ENCODE data around the gene ENTPD8.

Gene ENTPD8, protein sequence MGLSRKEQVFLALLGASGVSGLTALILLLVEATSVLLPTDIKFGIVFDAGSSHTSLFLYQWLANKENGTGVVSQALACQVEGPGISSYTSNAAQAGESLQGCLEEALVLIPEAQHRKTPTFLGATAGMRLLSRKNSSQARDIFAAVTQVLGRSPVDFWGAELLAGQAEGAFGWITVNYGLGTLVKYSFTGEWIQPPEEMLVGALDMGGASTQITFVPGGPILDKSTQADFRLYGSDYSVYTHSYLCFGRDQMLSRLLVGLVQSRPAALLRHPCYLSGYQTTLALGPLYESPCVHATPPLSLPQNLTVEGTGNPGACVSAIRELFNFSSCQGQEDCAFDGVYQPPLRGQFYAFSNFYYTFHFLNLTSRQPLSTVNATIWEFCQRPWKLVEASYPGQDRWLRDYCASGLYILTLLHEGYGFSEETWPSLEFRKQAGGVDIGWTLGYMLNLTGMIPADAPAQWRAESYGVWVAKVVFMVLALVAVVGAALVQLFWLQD

DNA sequence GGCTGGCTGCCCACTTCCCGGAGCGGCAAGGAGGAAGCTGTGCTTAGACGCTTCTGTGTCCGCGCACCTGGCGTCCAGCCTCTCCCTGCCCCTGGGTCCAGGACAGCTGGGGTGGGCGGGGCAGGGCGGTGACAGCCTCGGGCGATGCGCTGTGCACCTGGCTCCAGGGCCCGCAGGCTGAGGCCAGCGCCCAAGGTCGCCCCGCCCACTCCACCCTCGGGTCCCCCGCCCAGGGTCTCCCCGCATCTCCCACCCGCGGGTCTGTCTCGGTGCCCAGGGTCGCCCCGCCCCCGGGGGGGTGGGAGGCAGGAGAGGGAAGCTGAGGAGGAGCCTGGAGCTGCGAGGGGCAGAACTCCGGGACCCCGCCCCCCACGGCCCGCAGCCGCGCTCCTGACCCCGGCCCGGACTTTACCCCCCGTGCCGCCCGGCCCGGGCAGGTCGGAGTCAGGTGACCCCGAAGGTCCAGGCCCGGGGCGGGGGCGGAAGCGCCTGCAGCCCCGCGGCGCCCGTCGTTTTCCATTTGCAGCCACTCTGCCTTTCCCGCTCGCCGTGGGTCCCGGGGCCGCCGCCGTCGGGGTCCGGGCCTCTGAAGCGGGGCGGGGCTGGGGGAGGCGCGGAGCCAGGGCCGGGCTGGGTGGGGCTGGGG lies at the start of gene ENTPD8:
ENTPD8 (minus strand) TSS at position 69 of the 646 bp plus-strand sequence. CDS start 3,072 bp downstream, outside the sequence.
- no peak for FAIRE-seq

DNA sequence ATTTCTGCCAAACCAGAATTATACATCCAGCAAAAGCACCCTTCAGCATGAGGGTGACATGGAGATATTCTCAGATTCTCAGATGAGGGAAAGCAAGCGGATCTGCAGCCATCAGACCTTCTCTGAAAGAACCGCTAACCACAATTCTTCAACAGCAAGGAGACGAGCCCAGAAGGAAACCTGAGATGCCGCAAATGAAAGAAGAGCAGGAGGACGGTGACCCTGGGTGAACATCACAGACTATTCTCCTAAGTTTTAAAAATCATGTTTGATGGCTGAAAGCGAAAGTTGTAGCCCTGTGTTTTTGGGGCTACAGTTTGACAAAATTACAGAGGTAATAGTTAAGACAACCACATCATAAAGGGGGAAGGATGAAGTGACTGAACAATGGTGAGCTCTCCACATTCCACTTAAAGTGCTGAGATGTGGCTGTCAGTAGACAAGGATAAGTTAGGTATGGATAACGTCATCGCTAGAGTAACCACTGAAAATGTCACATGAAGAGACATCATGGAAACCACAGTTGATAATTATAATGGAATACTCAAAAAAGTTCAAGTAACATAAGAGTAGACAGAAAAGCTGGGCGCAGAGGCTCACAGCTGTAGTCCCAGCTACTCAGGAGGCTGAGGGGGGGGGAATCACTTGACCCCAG lies 49.5 kb upstream of the ENTPD8 start:
- no peak for FAIRE-seq
- TF ChIP-seq, protein P1, sequence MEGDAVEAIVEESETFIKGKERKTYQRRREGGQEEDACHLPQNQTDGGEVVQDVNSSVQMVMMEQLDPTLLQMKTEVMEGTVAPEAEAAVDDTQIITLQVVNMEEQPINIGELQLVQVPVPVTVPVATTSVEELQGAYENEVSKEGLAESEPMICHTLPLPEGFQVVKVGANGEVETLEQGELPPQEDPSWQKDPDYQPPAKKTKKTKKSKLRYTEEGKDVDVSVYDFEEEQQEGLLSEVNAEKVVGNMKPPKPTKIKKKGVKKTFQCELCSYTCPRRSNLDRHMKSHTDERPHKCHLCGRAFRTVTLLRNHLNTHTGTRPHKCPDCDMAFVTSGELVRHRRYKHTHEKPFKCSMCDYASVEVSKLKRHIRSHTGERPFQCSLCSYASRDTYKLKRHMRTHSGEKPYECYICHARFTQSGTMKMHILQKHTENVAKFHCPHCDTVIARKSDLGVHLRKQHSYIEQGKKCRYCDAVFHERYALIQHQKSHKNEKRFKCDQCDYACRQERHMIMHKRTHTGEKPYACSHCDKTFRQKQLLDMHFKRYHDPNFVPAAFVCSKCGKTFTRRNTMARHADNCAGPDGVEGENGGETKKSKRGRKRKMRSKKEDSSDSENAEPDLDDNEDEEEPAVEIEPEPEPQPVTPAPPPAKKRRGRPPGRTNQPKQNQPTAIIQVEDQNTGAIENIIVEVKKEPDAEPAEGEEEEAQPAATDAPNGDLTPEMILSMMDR (IDR thresholded peaks at IDR 0.05; ENCODE audit: insufficient read depth, missing control alignments), result no peak
- no peak for DNase-seq (ENCODE audit: insufficient read length, low spot score)

More for the DNA sequence above, at the start of gene ENTPD8:
- TF ChIP-seq, protein P1 (IDR thresholded peaks at IDR 0.05; ENCODE audit: insufficient read depth, missing control alignments), result no peak
- DNase-seq (ENCODE audit: insufficient read length, low spot score), result peak; percentile 81

DNA sequence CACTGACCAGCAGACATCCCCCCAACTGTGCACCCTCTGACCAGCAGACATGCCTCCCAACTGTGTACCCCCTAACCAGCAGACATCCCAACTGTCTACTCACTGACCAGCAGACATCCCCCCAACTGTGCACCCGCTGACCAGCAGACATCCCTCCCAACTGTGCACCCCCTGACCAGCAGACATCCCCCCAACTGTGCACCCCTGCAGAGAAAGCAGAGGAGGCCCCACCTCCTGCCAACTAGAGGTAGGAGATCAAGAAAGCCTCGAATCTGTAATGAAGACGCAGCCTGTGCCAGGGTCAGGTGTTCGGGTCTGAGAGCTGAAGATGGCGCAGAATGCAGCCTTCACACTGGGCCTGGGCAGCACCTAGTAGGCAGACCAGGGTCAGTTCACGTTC lies 47.7 kb upstream of the ENTPD8 start:
- no peak for FAIRE-seq
- DNase-seq (ENCODE audit: insufficient read length, low spot score), result no peak
- TF ChIP-seq, protein P1 (IDR thresholded peaks at IDR 0.05; ENCODE audit: insufficient read depth, missing control alignments), result no peak

DNA sequence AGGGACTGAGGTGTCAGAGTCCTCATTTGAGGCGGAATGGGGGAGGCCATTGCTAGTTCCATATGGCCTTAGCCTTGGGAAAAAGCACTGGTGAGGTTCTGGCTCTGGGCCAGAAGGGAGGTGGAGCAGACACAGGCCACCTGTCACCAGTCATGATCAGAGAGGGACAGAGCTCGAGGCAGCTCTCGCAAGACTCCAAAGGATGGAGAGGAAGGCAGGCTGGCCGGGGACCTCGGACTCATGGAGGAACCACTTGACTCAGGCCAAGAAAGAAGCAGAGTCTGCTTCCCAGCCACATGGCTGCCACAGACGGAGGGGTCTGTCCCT lies 47.1 kb upstream of the ENTPD8 start:
- TF ChIP-seq, protein P1 (IDR thresholded peaks at IDR 0.05; ENCODE audit: insufficient read depth, missing control alignments), result no peak
- no peak for DNase-seq (ENCODE audit: insufficient read length, low spot score)
- FAIRE-seq, result no peak

DNA sequence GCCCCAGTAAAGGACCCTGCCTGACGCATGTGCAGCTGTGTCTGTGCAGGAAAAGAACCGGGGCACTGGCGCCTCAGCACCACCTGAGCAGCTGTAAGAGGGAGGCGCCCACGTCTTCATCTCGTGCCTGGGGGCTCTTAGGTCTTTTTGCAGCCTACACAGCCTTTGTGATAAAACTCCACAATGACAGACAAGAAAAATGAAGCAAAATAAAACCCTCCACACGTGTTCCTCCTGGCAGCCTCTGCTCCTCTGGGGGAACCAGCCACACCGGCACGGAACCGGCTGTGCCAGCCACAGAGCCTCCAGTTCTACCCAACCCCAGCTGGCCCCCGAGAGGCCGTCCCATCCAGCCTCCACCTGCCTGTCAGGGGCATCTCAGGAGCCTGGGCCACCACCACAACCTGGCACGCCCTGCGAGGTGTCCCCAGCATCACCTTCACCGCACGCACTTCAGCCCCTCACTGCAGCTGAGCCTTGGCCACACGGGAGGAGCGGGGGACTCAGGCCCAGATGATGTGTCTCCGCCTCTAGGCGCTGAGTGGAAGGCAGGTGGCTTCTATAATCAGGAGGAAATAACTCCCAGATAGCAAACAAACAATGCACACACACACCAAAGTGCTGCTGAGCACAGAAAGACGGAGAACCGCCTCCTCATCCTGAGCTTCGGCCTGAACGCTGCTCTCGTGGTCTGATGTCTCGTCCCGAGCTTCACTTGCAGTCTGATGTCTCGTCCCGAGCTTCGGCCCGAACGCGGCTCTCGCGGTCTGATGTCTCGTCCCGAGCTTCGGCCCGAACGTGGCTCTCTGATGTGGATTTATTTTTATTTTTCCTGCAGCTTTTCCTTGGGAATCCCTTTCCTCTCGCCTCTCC lies 46.5 kb upstream of the ENTPD8 start:
- no peak for FAIRE-seq
- no peak for DNase-seq (ENCODE audit: insufficient read length, low spot score)
- TF ChIP-seq, protein P1 (IDR thresholded peaks at IDR 0.05; ENCODE audit: insufficient read depth, missing control alignments), result no peak

DNA sequence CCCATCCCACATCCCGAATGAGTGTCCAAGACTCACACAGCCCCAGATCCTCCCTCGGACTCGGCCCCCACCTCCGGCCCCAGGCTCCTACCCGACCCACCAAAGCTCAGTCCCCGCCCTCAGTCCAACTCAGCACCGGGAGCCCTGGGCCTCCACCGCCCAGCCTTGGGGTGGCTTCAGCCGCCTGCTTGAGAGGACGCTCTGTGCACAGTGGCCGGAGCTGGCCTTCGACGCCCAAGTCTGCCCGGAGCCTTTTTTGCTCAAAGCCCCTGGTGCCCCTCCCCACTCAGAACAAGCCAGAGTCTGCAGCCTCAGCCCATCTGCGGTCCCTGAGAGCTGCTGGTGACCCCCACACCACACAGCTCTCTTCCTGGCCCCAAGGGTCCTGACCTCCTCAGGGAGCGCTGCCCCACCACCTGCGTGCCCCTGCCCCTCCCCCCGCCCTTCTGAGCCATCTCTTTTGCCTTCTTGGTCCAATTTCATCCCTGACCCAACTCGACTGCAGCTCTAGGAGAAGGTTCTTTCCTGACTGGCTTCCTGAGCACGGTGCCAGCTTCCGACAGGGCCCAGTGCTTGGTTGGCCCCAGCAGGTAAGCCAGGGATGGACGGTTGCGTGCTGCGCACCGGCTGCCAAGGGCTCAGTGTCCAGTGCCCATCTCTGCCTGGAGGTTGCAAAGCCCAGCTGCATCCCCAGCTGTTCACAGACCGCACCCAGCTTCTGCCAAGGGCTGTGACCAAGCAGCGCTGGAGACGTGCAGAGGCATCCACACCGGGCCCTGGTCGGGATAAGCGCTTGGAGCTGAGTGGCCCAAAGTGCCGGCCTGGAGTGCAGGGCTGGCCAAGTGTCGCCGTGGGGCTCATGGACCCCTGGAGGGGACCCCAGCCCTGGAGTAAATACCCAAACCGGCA lies 45.6 kb upstream of the ENTPD8 start:
- FAIRE-seq (no peak), DNase-seq (ENCODE audit: insufficient read length, low spot score) (no peak)
- TF ChIP-seq, protein P1 (IDR thresholded peaks at IDR 0.05; ENCODE audit: insufficient read depth, missing control alignments), result no peak

Measured in D721Med (cell line).